ENCODE results near the gene ANXA2R. TPM values are rescaled to one million over a fixed set of nuclear protein-coding genes. Genes with fewer than 3 reads are reported as not detected.

Gene ANXA2R
- total RNA-seq, 1 donor: 3.6 TPM

- no peak overlapping the region for H2AFZ ChIP-seq (ENCODE audit: low read length)
- no peak for DNase-seq (ENCODE audit: insufficient read length, low spot score, missing footprints)
- H3K27me3 ChIP-seq (ENCODE audit: insufficient read depth, low read length): no peaks in the 10 kb centered on the region
- no peaks in the 10 kb centered on the region for H3K36me3 ChIP-seq (ENCODE audit: insufficient read depth, low read length)
- peaks cover 21% of the 10 kb centered on the region for H3K79me2 ChIP-seq (ENCODE audit: insufficient read depth, low read length)
- TF ChIP-seq CTCF (IDR thresholded peaks at IDR 0.05; ENCODE audit: extremely low read depth, low read depth, low read length): no peak
- no peak overlapping the region for H3K4me3 ChIP-seq (ENCODE audit: insufficient read depth, low read length)
- H3K4me2 ChIP-seq (ENCODE audit: insufficient read depth, low read length): no peak overlapping the region
- H4K20me1 ChIP-seq (ENCODE audit: insufficient read depth, low read length): no peaks in the 10 kb centered on the region
- H3K27ac ChIP-seq (ENCODE audit: low read depth, low read length): no peak overlapping the region
- no peaks in the 10 kb centered on the region for H3K9me3 ChIP-seq (ENCODE audit: low read depth, low read length)
- peaks cover 20% of the 10 kb centered on the region for H3K4me1 ChIP-seq (ENCODE audit: insufficient read depth, low read length)
Observed at GRCh38 chr5:43021151-43021550, 19.0 kb downstream of the ANXA2R start.

DNA sequence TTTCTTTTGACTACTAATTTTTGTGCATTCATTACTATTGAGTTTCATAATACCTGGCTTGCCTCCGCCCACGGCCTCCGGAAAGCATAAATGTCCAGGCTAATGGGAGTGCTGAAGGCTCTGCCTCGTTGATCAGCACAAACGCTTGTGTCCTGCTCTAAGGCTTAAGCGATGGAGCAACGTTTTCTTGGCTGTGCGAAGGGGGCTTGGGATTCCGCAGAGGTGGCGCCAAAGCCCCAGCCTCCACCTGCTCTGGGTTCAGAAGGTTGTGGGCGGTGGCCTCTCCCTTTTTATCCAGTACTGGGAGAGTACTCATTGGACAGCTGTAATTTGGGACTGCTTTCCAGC, 19.7 kb downstream of the ANXA2R start:
- DNase-seq (ENCODE audit: insufficient read length, low spot score, missing footprints): no peak
- Histone ChIP-seq H2AFZ (ENCODE audit: low read length) (peak overlapping the region; percentile 71), H3K27ac (ENCODE audit: low read depth, low read length) (peak overlapping the region; percentile 98)

DNA sequence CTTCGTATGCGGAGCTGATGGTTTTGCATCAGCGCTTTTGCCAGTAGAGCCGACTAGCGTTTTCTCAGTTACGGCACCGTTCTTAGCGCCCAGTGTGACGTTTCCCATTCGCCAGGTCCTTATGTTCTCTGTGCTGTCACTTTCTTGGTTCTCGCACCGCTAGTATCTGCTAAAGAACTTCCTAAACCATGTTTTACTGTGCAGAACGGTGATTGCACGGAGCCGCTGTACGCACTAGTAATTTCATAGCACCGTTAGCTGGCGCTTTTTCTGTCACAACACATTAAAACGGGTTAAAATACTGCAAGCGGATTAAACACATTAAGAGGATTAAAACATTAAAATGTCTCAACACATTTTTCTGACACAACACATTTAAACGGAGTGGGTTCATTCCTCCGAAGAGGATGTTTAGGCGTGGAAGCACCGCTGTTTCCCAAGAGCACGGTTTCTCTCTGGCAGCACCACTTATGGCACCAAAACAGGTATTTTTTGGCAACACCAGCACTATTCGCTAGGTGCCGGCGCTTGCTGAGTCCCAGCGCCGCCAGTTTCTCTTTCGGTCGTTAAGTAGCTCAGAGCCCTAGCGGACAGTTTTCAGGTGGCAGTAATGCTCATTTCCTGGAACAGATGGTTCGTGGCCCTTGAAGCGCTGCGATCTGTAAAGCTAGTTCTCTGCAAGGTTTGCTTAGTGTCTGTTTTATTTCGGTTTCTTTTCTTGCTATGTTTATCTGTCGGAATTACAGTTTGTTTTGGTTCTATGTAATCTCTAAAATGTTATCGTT, 20.3 kb downstream of the ANXA2R start:
- H3K27ac ChIP-seq (ENCODE audit: low read depth, low read length): peak overlapping the region; percentile 98

More for the DNA sequence above, 19.7 kb downstream of the ANXA2R start:
- Histone ChIP-seq H3K27me3 (ENCODE audit: insufficient read depth, low read length) (no peaks in the 10 kb centered on the region), H3K4me1 (ENCODE audit: insufficient read depth, low read length) (peaks cover 24% of the 10 kb centered on the region), H3K79me2 (ENCODE audit: insufficient read depth, low read length) (peaks cover 23% of the 10 kb centered on the region), H4K20me1 (ENCODE audit: insufficient read depth, low read length) (no peaks in the 10 kb centered on the region), H3K4me2 (ENCODE audit: insufficient read depth, low read length) (peak overlapping the region; percentile 88), H3K9me3 (ENCODE audit: low read depth, low read length) (no peaks in the 10 kb centered on the region), H3K4me3 (ENCODE audit: insufficient read depth, low read length) (peak overlapping the region; percentile 84), H3K36me3 (ENCODE audit: insufficient read depth, low read length) (no peaks in the 10 kb centered on the region)
- TF ChIP-seq CTCF (IDR thresholded peaks at IDR 0.05; ENCODE audit: extremely low read depth, low read depth, low read length): no peak

More for the DNA sequence above, 20.3 kb downstream of the ANXA2R start:
- peak overlapping the region; percentile 88 for H3K4me2 ChIP-seq (ENCODE audit: insufficient read depth, low read length)
- DNase-seq (ENCODE audit: insufficient read length, low spot score, missing footprints): peak; percentile 83
- H3K36me3 ChIP-seq (ENCODE audit: insufficient read depth, low read length): no peaks in the 10 kb centered on the region
- peak; percentile 50 for TF ChIP-seq CTCF (IDR thresholded peaks at IDR 0.05; ENCODE audit: extremely low read depth, low read depth, low read length)
- peak overlapping the region; percentile 71 for H2AFZ ChIP-seq (ENCODE audit: low read length)
- H3K9me3 ChIP-seq (ENCODE audit: low read depth, low read length): no peaks in the 10 kb centered on the region
- H3K4me1 ChIP-seq (ENCODE audit: insufficient read depth, low read length): peaks cover 24% of the 10 kb centered on the region
- peaks cover 25% of the 10 kb centered on the region for H3K79me2 ChIP-seq (ENCODE audit: insufficient read depth, low read length)
- no peaks in the 10 kb centered on the region for H3K27me3 ChIP-seq (ENCODE audit: insufficient read depth, low read length)
- peak overlapping the region; percentile 84 for H3K4me3 ChIP-seq (ENCODE audit: insufficient read depth, low read length)
- no peaks in the 10 kb centered on the region for H4K20me1 ChIP-seq (ENCODE audit: insufficient read depth, low read length)
